NT2/D1 (cell line): ENCODE data around the gene SEC22B.
"Not testable (repeated sequence)": the region's sequence is repeated elsewhere in the genome, so short reads cannot be mapped to it uniquely, and the experiment has no call there.

Experiments
- SUZ12 ChIP-seq: IDR thresholded peaks from 2 replicates; pipeline ENCODE4 v1.6.1; 2011; ENCODE audit not compliant: insufficient read length, insufficient read depth; ENCODE audit errors: extremely low read depth
- YY1 ChIP-seq: IDR thresholded peaks from 2 replicates; pipeline ENCODE4 v1.6.1; 2011; ENCODE audit not compliant: insufficient read length, insufficient read depth
- ZNF274 ChIP-seq: IDR thresholded peaks from 2 replicates; pipeline ENCODE4 v1.6.1; 2011; ENCODE audit warnings: mild to moderate bottlenecking, low read depth, low read length

GRCh38 chr1:120182176-120182707, 5.9 kb upstream of the SEC22B start:
- TF ChIP-seq SUZ12, YY1, ZNF274: not testable (repeated sequence)
